ENCODE data around the gene ZNF384.

Gene ZNF384

DNA sequence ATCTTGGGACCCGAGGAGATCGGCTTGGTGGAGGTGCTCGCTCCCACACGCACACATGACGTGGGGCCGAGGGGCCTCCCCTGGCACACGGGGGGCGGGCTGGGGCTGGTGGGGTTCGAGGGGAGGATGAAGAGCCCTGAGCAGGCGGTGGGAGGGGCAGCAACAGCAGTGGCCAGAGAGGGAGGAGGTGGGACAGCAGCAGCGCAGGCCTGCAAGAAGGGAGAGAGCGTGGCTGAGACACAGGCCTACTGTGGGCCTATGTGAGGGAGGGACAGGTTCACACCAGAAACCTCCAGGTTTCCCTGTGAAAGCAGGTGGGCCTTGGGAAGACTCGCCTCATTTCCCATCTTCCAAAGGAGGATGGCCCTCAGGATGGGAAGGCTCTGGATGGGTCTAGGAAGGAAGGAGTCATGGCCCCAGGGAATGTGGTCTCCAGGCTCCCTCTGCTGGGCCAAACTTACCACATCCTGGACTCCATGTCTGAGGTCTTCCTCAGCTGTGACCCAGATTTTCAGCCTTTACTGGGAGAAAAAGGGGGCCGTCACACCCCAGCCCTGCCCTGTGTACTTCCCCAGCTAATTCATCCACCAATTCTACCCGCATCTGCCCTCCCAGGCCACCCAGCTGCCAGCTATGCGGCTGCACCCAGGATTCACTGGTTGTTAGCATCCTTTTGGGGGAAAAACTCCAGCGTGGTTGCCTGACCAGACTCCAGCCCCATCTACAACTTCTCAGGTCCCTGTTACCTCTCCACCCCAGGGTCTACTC is 8.6 kb upstream of the ZNF384 start:
- Histone ChIP-seq H3K9me3 (ENCODE audit: insufficient read depth, low read length) (no peaks in the 10 kb centered on the region), H2AFZ (ENCODE audit: low read depth, low read length, severe bottlenecking) (no peak overlapping the region), H3K4me2 (ENCODE audit: low read depth, low read length, poor library complexity, severe bottlenecking) (no peak overlapping the region), H3K27ac (ENCODE audit: low read depth, low read length) (no peak overlapping the region), H3K9ac (ENCODE audit: low read length) (no peak overlapping the region), H3F3A (ENCODE audit: insufficient read depth) (no peaks in the 10 kb centered on the region), H4K20me1 (ENCODE audit: low read depth, low read length) (no peaks in the 10 kb centered on the region), H3K9me2 (replicated peaks; ENCODE audit: insufficient read depth, low read length) (no peaks in the 10 kb centered on the region), H3K79me2 (ENCODE audit: insufficient read depth, low read length) (no peaks in the 10 kb centered on the region), H3K4me3 (ENCODE audit: insufficient read depth, low read length, poor library complexity, severe bottlenecking) (no peak overlapping the region), H3K27me3 (ENCODE audit: low read length) (no peaks in the 10 kb centered on the region), H3K36me3 (ENCODE audit: low read length) (no peaks in the 10 kb centered on the region)
- no peak for TF ChIP-seq EZH2phosphoT487 (conservative IDR thresholded peaks at IDR 0.05; ENCODE audit: low read length)
- TF ChIP-seq, protein P1, sequence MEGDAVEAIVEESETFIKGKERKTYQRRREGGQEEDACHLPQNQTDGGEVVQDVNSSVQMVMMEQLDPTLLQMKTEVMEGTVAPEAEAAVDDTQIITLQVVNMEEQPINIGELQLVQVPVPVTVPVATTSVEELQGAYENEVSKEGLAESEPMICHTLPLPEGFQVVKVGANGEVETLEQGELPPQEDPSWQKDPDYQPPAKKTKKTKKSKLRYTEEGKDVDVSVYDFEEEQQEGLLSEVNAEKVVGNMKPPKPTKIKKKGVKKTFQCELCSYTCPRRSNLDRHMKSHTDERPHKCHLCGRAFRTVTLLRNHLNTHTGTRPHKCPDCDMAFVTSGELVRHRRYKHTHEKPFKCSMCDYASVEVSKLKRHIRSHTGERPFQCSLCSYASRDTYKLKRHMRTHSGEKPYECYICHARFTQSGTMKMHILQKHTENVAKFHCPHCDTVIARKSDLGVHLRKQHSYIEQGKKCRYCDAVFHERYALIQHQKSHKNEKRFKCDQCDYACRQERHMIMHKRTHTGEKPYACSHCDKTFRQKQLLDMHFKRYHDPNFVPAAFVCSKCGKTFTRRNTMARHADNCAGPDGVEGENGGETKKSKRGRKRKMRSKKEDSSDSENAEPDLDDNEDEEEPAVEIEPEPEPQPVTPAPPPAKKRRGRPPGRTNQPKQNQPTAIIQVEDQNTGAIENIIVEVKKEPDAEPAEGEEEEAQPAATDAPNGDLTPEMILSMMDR (IDR thresholded peaks at IDR 0.05; ENCODE audit: insufficient read depth, low read length, poor library complexity, severe bottlenecking), result peak; percentile 34

DNA sequence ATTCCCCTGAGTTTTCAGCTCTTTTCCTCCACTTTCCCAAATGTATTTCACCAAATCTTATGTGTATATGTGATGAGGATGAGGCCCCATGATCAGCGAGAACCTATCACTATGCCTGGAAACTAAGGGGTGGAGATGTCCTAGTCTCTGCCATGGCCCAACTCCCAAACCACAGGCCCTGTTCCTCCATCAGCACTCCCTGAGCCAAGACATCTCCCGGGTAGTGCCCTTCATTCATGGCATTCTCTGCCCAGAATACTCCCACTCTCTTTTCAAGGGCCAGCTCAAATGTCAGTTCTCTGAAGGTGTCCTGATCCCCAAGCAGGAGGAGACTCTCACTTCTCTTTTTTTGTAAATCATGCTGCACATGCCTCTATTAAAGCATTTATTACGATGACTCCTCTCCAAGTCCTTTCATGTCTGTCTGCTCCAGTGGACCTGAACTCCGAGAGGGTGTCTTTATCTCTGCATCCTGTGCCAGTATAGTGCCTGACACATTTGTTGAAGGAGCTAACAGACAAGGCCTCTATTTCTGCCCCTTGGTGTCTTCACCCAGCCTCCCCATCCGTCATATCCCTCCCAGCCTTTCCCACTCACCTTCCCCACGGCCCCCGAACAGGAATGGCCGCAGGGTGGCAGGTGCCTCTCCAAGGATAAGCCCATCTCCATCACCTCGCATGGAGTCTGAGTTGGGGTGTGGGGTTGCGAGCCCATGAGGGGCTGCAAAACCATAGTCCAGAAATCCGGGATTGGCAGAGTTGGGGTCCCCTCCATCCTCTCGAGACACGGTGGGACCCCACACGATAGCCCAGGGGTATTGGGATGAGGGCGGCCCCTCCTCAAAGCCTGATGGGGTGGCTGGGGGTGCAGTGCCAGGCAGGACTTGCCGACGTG is 7.8 kb upstream of the ZNF384 start:
- Histone ChIP-seq H4K20me1 (ENCODE audit: low read depth, low read length) (no peaks in the 10 kb centered on the region), H3K4me2 (ENCODE audit: low read depth, low read length, poor library complexity, severe bottlenecking) (peak overlapping the region; percentile 7), H3K9ac (ENCODE audit: low read length) (peak overlapping the region; percentile 22; the same call in 1 of the 2 replicates), H3F3A (ENCODE audit: insufficient read depth) (no peaks in the 10 kb centered on the region), H3K4me3 (ENCODE audit: insufficient read depth, low read length, poor library complexity, severe bottlenecking) (no peak overlapping the region), H3K27ac (ENCODE audit: low read depth, low read length) (peak overlapping the region; percentile 3; the same call in 1 of the 2 replicates), H3K27me3 (ENCODE audit: low read length) (no peaks in the 10 kb centered on the region), H3K36me3 (ENCODE audit: low read length) (no peaks in the 10 kb centered on the region), H3K9me3 (ENCODE audit: insufficient read depth, low read length) (no peaks in the 10 kb centered on the region), H3K79me2 (ENCODE audit: insufficient read depth, low read length) (no peaks in the 10 kb centered on the region), H3K9me2 (replicated peaks; ENCODE audit: insufficient read depth, low read length) (no peaks in the 10 kb centered on the region), H2AFZ (ENCODE audit: low read depth, low read length, severe bottlenecking) (no peak overlapping the region)
- TF ChIP-seq EZH2phosphoT487 (conservative IDR thresholded peaks at IDR 0.05; ENCODE audit: low read length), result no peak
- TF ChIP-seq, protein P1 (IDR thresholded peaks at IDR 0.05; ENCODE audit: insufficient read depth, low read length, poor library complexity, severe bottlenecking), result no peak

DNA sequence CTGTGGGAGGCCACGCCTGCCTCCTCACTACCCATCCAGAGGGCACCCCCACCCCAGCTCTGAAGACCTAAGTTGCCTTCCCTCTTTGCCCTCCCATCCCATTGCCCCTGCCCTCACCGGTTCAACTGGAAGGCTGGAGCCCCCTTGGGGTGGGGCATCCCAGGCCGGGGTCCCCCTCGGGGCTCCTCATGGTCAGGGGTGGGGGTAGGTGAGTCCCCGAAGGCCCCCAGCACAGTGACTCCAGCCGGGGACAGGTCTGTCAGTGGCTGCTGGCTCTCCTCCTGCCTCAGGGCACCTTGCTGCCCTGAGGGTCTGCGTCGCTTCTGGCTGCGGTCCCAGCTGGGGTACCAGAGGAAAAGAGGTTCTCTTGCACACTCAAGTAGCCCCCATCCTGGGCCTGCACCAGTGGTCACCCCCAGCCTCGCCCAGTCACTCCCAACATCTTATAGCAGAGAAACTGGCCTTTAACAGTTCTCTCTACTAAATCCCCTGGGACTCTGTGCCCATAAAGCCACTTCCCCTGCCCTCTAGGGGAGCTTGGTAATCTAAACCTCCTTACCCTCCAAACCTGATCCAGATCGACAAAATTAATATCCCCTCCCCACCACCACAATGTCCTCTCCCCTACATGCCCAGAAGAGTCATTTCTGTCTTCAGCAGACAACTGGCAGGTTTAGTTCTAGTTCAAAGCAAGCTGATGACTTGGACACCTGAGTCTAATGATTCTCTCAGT is 6.3 kb upstream of the ZNF384 start:
- Histone ChIP-seq H3K9me2 (replicated peaks; ENCODE audit: insufficient read depth, low read length) (no peaks in the 10 kb centered on the region), H3K79me2 (ENCODE audit: insufficient read depth, low read length) (peaks cover 1% of the 10 kb centered on the region; the same call in 1 of the 2 replicates), H3K27me3 (ENCODE audit: low read length) (no peaks in the 10 kb centered on the region), H3K9ac (ENCODE audit: low read length) (no peak overlapping the region), H3K4me2 (ENCODE audit: low read depth, low read length, poor library complexity, severe bottlenecking) (no peak overlapping the region), H3K9me3 (ENCODE audit: insufficient read depth, low read length) (no peaks in the 10 kb centered on the region), H4K20me1 (ENCODE audit: low read depth, low read length) (no peaks in the 10 kb centered on the region), H3K27ac (ENCODE audit: low read depth, low read length) (no peak overlapping the region), H3K36me3 (ENCODE audit: low read length) (no peaks in the 10 kb centered on the region), H2AFZ (ENCODE audit: low read depth, low read length, severe bottlenecking) (no peak overlapping the region), H3F3A (ENCODE audit: insufficient read depth) (no peaks in the 10 kb centered on the region), H3K4me3 (ENCODE audit: insufficient read depth, low read length, poor library complexity, severe bottlenecking) (no peak overlapping the region)
- no peak for TF ChIP-seq EZH2phosphoT487 (conservative IDR thresholded peaks at IDR 0.05; ENCODE audit: low read length)
- TF ChIP-seq, protein P1 (IDR thresholded peaks at IDR 0.05; ENCODE audit: insufficient read depth, low read length, poor library complexity, severe bottlenecking), result no peak

All from SU-DHL-6 (cell line).